DMS114 treated with DMSO at 0.1 percent for 48 hours (cell line): ENCODE measurements around the gene COX17.

Experiments
- DNase-seq: peaks from one replicate; lab custom pipeline; 2025; ENCODE audit not compliant: unreplicated experiment; lab: John Stamatoyannopoulos, UW

COX17 gene

GRCh38 chr3:119647171-119647570, 30.0 kb downstream of the COX17 start:
- no peak for DNase-seq

DNA sequence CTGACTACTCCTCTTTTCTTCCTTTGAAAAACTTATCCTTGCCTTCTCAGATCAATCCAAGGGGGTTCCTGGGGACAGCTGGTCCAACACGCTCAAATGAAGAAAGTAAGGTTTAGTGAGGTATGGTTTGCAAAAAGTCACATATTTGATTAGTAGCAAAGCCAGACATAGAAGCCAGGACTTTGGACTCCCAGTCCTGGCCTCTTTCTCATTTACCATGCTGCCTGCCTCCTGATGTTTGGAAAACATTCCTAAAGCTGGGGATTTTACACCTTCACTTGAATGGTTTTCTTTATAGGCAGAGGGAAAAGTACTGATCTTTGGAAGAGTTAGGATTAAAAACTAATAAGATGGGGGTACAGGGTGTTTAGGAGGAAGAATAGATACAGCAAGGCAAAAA, 31.4 kb downstream of the COX17 start:
- no peak for DNase-seq

DNA sequence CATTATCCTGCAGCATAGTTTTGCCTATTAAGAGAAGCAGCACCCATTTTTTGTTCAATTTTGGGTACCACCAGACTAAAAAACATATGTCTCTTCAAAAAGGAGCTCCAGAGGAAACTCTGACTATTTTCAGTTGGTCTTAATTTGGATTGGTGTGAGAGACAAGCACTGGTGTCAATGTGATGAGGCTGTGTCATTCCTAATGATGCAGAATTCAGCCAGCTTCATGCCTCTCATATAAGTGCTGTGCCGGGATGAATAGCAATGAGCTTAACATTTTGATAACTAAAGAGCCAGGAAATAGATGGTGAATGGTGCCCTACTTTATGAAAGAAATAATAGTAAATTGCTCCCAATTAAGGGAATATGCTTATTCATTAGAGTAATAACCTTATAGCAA, 32.7 kb downstream of the COX17 start:
- DNase-seq = no peak

DNA sequence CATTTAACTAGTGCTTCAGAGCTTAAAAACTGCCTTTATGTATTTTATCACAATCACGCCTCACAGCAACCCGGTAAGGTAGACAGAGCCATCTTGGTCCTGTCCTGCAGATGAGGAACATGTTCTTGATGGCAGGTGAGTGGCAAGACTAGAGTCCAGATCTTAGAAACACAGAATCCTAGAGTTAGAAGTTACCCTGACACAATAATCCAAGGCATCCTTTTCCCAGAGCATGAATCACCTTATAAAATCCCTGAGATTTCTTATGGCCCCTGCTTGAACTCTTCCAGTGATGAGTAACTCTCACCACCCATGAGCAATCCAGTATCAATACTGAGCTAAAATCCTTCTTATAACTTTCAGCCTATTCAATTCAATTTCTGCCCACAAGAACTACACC, 33.7 kb downstream of the COX17 start:
- DNase-seq = no peak

GRCh38 chr3:119642746-119643473, 34.3 kb downstream of the COX17 start:
- DNase-seq = no peak

DNA sequence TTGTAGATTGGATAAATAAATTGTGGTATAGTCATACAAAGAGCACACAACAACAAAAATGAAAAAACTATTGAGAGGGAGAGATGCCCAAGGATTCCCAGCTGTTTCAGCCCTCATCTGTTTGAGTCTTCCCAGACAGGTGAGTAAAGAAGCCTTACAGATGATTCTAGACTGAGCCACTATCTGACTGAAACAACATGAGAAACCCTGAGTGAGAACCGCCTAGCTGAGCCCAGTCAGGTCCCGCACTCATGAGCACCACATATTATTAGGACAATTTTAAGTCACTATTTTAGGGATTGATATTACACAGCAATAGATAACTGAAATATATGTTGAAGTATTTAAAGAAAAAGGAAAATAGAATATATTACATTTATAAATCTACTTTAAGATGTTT, 35.8 kb downstream of the COX17 start:
- DNase-seq = no peak

- no peak for DNase-seq
Measured at GRCh38 chr3:119639494-119640350, 37.5 kb downstream of the COX17 start.

DNA sequence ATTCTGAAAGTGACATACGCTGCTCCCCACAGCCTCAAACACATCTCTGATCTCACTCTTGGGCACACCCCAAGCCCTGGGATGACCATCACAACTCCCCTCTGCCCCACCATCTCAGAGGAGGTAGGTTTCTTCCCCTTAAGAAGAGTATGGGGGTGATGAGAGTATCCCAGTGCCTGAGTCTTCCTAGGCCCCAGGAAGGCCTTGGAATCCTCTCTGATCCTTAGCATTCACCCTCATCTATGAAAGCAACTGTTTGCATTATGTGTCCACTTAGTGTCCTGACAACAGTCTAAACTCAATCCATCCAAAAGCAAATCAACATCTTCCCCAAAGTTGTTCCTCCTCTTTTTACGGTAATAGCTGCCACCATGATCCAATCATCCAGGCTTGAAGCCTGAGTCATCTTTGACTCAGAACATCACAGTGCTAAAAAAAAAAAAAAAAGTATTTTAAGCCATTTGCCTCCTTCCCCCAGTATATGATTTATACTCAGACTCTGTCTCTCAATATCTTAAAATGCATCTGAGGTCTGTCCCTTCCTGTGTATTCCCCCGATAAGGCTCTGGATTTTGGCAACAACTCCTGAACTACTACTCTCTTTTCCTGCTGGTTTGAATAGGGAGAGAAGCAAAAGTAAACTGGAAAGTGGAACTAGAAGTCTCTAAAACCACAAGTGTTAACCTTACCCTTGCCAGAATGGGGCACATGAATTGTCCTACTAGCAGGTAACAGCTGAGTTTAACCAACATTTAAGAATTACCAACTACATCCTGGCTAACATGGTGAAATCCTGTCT, 39.3 kb downstream of the COX17 start:
- no peak for DNase-seq

- no peak for DNase-seq
Measured at GRCh38 chr3:119636891-119637611, 40.2 kb downstream of the COX17 start.

- DNase-seq = no peak
Measured at GRCh38 chr3:119636249-119636648, 41.0 kb downstream of the COX17 start.

GRCh38 chr3:119635719-119636118, 41.5 kb downstream of the COX17 start:
- DNase-seq = no peak

DNA sequence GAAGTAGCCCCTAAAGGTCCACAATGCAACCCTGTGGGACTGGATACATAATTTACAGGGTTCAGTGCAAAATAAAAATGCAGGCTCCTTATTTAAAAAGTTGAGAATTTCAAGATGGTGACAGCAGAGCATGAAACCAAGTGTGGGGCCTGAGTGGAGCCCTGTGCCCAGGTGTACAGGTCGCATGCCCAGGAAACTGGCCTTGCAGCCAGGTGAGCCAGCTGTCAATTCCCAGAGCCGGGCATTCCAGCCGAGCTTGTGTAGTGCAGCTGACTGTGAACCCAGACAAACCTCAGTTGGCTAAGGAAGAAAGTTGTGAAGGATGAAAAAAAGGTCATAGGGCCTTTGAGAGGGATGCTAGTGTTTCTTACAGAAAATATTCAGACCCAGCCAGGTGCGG, 44.4 kb downstream of the COX17 start:
- no peak for DNase-seq

GRCh38 chr3:119632216-119632615, 45.0 kb downstream of the COX17 start:
- DNase-seq = no peak

DNA sequence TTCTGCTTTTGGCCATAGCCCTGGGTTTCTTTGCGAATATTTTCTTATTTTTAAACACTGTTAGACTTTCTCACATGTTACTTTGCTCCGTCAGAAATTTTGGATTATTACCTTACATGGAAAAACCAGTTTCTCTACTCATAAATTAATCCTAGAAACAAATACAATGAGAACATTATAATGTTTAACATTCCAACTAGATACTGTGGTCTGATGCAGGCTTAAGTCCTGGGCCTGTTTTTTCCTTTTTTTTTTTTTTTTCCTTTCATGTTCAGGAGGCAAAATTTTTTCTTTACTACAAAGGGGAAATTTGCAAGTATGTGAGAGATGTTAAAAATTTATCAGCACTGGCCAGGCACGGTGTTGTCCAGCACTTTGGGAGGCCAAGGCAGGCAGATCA, 45.7 kb downstream of the COX17 start:
- no peak for DNase-seq

GRCh38 chr3:119630880-119631329, 46.3 kb downstream of the COX17 start:
- DNase-seq = no peak

- no peak for DNase-seq
Measured at GRCh38 chr3:119630128-119630879, 46.9 kb downstream of the COX17 start.

- no peak for DNase-seq
Measured at GRCh38 chr3:119628816-119629445, 48.3 kb downstream of the COX17 start.

DNA sequence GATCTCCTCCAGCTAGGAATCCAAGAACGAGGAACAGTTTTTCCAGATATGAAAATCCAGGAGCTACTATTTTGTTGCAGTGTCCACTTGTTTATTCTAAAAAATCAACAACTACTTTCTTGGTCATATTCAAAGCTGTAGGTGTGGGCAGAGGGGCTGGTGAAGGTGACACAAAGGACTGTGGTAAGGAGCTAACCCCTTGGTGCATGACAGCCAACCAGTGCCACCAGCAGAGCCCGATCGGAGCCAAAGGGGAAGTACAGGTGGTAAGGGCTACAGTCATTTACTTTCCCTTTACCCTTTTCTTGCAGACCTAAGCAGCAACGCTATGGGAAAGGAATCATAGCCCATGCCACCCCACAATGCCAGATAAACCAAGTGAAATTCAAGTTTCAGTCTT, 48.8 kb downstream of the COX17 start:
- DNase-seq = no peak

DNA sequence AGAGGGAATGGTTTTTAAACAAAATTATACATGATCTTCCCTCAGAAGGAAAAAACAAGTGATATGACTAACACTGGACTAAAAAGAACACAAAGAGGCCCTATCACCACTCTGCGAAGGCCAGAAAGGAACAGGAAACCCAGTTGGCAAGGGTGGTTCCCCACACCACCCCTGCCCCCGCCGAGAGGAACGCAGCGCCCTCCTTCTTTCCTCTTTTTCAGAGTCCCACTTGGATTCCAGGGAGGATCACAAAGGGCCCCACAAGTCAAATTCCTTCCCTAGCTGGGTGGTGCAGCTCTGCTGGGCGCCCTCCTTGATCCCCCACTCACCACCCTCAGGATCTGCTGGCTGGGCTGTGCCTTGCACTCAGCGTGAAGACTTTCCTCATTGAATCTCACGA, 49.7 kb downstream of the COX17 start:
- DNase-seq = no peak

GRCh38 chr3:119626196-119626595, 51.0 kb downstream of the COX17 start:
- no peak for DNase-seq
